RCC 7860 (cell line): ENCODE results near the gene USP34.
"Not testable (repeated sequence)": the region's sequence is repeated elsewhere in the genome, so short reads cannot be mapped to it uniquely, and the experiment has no call there.

ENCODE experiments used
- DNase-seq: peaks from one replicate; pipeline ENCODE4 v3.0.0-alpha.2; 2015; ENCODE audit warnings: low spot score
- FAIRE-seq: peaks from 2 replicates; lab custom pipeline; 2012; peaks lifted over from hg19 to GRCh38; lab: Jason Lieb, UNC

USP34 gene

GRCh38 chr2:61433606-61434005 is 37.3 kb downstream of the USP34 start:
- DNase-seq (no peak), FAIRE-seq (no peak)

GRCh38 chr2:61432990-61433389 is 37.9 kb downstream of the USP34 start:
- FAIRE-seq (no peak), DNase-seq (no peak)

GRCh38 chr2:61431345-61431744 is 39.5 kb downstream of the USP34 start:
- DNase-seq (no peak), FAIRE-seq (no peak)

GRCh38 chr2:61426267-61426897 is 44.5 kb downstream of the USP34 start:
- peak; percentile 16 for DNase-seq
- no peak for FAIRE-seq

GRCh38 chr2:61425605-61426155 is 45.2 kb downstream of the USP34 start:
- no peak for DNase-seq
- FAIRE-seq = no peak

GRCh38 chr2:61423714-61424113 is 47.2 kb downstream of the USP34 start:
- DNase-seq (no peak), FAIRE-seq (no peak)

GRCh38 chr2:61421611-61422010 is 49.3 kb downstream of the USP34 start:
- DNase-seq (no peak), FAIRE-seq (no peak)

GRCh38 chr2:61420991-61421544 is 49.8 kb downstream of the USP34 start:
- DNase-seq = no peak
- no peak for FAIRE-seq

- DNase-seq (no peak), FAIRE-seq (no peak)
Measured at GRCh38 chr2:61419570-61419969, 51.3 kb downstream of the USP34 start.

GRCh38 chr2:61419129-61419528 is 51.8 kb downstream of the USP34 start:
- FAIRE-seq = no peak

GRCh38 chr2:61416871-61417645 is 53.8 kb downstream of the USP34 start:
- FAIRE-seq (no peak), DNase-seq (no peak)

More at GRCh38 chr2:61419129-61419528, 51.8 kb downstream of the USP34 start:
- DNase-seq = no peak

- no peak for DNase-seq
- no peak for FAIRE-seq
Measured at GRCh38 chr2:61415265-61415664, 55.6 kb downstream of the USP34 start.

GRCh38 chr2:61414674-61415073 is 56.2 kb downstream of the USP34 start:
- DNase-seq = no peak
- FAIRE-seq = no peak

GRCh38 chr2:61411109-61411508 is 59.8 kb downstream of the USP34 start:
- no peak for FAIRE-seq
- no peak for DNase-seq

GRCh38 chr2:61410185-61410584 is 60.7 kb downstream of the USP34 start:
- FAIRE-seq (no peak), DNase-seq (no peak)

- DNase-seq (no peak), FAIRE-seq (no peak)
Measured at GRCh38 chr2:61405813-61406212, 65.1 kb downstream of the USP34 start.

GRCh38 chr2:61404438-61404837 is 66.4 kb downstream of the USP34 start:
- DNase-seq (no peak), FAIRE-seq (no peak)

GRCh38 chr2:61398413-61398812 is 72.5 kb downstream of the USP34 start:
- DNase-seq (no peak), FAIRE-seq (no peak)

- no peak for DNase-seq
- FAIRE-seq = no peak
Measured at GRCh38 chr2:61396005-61396404, 74.9 kb downstream of the USP34 start.

- FAIRE-seq = peak; percentile 89
- not testable (repeated sequence) for DNase-seq
Measured at GRCh38 chr2:61387588-61387987, 83.3 kb downstream of the USP34 start.

GRCh38 chr2:61380882-61381197 is 90.0 kb downstream of the USP34 start:
- not testable (repeated sequence) for FAIRE-seq, DNase-seq
